Lung (tissue), 12 donors: ENCODE measurements around the gene ABLIM2. TPM values are rescaled to one million over a fixed set of nuclear protein-coding genes. Genes with fewer than 3 reads are reported as not detected.
A peak's percentile ranks its signal among the peaks of the same experiment; 100 is the strongest.

Experiments used
- ATAC-seq: fragments of 200-7000 bp; cut with Tn5 transposase; one replicate; pipeline ENCODE4 v1.9.1; 2020; ENCODE audit warnings: moderate number of reproducible peaks; ENCODE audit not compliant: insufficient read depth, low FRiP score
- DNase-seq, 3 donors: peaks; one replicate each; pipeline ENCODE4 v3.0.0-alpha.2; 2013 to 2017
- H3K27ac ChIP-seq, 2 donors: one replicate each; pipeline ENCODE4 v1.5.1; 2013; ENCODE audit warnings: mild to moderate bottlenecking in 2 of 2, moderate library complexity in 2 of 2, control low read depth in 1 of 2, inconsistent platforms in 1 of 2, low read depth in 1 of 2, low read length in 1 of 2
- H3K27me3 ChIP-seq, 3 donors: one replicate each; pipeline ENCODE4 v1.5.1; 2013; ENCODE audit warnings: low read length in 2 of 3; ENCODE audit not compliant: control insufficient read depth in 3 of 3, insufficient read depth in 3 of 3
- H3K36me3 ChIP-seq, 4 donors: one replicate each; pipeline ENCODE4 v1.5.1; 2013; ENCODE audit warnings: low read length in 4 of 4, mild to moderate bottlenecking in 1 of 4, moderate library complexity in 1 of 4; ENCODE audit not compliant: control insufficient read depth in 4 of 4, insufficient read depth in 4 of 4
- H3K4me1 ChIP-seq, 5 donors: one replicate each; pipeline ENCODE4 v1.5.1; 2013; ENCODE audit warnings: low read length in 5 of 5, mild to moderate bottlenecking in 2 of 5, moderate library complexity in 1 of 5; ENCODE audit not compliant: control insufficient read depth in 5 of 5, insufficient read depth in 5 of 5
- H3K4me3 ChIP-seq: one replicate; pipeline ENCODE4 v1.5.1; 2013; ENCODE audit warnings: mild to moderate bottlenecking, control low read depth, moderate library complexity
- H3K9ac ChIP-seq, 2 donors: one replicate each; pipeline ENCODE4 v1.5.1; 2013; ENCODE audit warnings: low read length in 2 of 2, control low read depth in 1 of 2; ENCODE audit not compliant: insufficient read depth in 1 of 2
- H3K9me3 ChIP-seq, 4 donors: one replicate each; pipeline ENCODE4 v1.5.1; 2013; ENCODE audit warnings: low read length in 3 of 4, mild to moderate bottlenecking in 1 of 4, moderate library complexity in 1 of 4; ENCODE audit not compliant: control insufficient read depth in 4 of 4, insufficient read depth in 3 of 4
- WGBS, 2 donors: extraction: QIAGEN DNeasy Blood & Tissue Kit; methylation state at CpG; one replicate each; pipeline ENCODE4 v1.1.7; 2013; 5-methylcytosine and 5-hydroxymethylcytosine counted together
- polyA plus RNA-seq, 2 donors: library from polyadenylated mRNA; stranded (reverse); fragments of 200-250 nt; gene quantifications; one replicate each; pipeline ENCODE4 v1.2.1, GENCODE V29; 2013
- total RNA-seq, 2 donors: library from RNA; depleted of rRNA in 1 of 2; stranded (reverse); fragments of >200 nt in 1 of 2; gene quantifications; one replicate each; pipeline ENCODE4 v1.2.1, GENCODE V29; 2014 to 2021
- TF ChIP-seq, protein P1 (sequence below): IDR thresholded peaks from 2 replicates; pipeline ENCODE4 v1.5.1; 2012; ENCODE audit warnings: mild to moderate bottlenecking; ENCODE audit errors: control extremely low read depth, extremely low read depth
- donor health status: control.
- donor health status: control.
- donor health status: Bipolar disorder and iron deficiency.
- donor health status: healthy.
- donor health status: DM: yes; HTN: yes; CAD: no.

ABLIM2 gene
- total and polyA plus RNA-seq, 4 donors, result 1.7 to 10.9 (median 5.2) TPM

DNA sequence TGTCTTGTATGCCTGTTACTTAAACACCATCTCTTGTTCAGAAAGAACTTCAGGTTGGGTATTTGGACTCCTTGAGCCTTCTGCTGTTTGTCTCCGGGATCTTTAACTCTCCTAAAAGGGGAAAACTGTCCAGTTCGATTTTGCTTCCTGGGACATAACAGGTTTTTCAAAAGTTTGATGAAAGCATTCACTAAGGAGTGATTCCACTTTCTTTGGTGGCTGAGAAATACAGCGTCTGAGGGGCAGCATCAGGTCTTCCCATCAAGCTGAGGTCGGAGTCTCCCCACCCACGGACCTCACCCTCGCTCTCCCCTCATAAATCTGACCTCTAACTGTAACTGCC lies 220.4 kb downstream of the ABLIM2 start:
- Histone ChIP-seq H3K4me3 (peak overlapping the region; percentile 89), H3K9ac (peak overlapping the region in 1 of 2 donors; percentile 4), H3K4me1 (peaks cover 0 to 12% (median 6%) of the 10 kb centered on the region in 5 donors), H3K27me3 (no peaks in the 10 kb centered on the region), H3K36me3 (peaks cover 0 to 6% (median 2%) of the 10 kb centered on the region in 4 donors), H3K27ac (peak overlapping the region in 1 of 2 donors; percentile 96), H3K9me3 (no peaks in the 10 kb centered on the region)
- WGBS, 2 donors, result 19 to 27% methylated on average over 6 of the region's 6 CpGs
- ATAC-seq (no peak), DNase-seq (no peak)
- TF ChIP-seq, protein P1, sequence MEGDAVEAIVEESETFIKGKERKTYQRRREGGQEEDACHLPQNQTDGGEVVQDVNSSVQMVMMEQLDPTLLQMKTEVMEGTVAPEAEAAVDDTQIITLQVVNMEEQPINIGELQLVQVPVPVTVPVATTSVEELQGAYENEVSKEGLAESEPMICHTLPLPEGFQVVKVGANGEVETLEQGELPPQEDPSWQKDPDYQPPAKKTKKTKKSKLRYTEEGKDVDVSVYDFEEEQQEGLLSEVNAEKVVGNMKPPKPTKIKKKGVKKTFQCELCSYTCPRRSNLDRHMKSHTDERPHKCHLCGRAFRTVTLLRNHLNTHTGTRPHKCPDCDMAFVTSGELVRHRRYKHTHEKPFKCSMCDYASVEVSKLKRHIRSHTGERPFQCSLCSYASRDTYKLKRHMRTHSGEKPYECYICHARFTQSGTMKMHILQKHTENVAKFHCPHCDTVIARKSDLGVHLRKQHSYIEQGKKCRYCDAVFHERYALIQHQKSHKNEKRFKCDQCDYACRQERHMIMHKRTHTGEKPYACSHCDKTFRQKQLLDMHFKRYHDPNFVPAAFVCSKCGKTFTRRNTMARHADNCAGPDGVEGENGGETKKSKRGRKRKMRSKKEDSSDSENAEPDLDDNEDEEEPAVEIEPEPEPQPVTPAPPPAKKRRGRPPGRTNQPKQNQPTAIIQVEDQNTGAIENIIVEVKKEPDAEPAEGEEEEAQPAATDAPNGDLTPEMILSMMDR, result no peak

- TF ChIP-seq, protein P1, result no peak
- Histone ChIP-seq H3K27ac (no peak overlapping the region), H3K4me1 (peaks cover 0 to 12% (median 6%) of the 10 kb centered on the region in 5 donors), H3K4me3 (no peak overlapping the region), H3K9ac (no peak overlapping the region), H3K36me3 (peaks cover 0 to 6% (median 2%) of the 10 kb centered on the region in 4 donors), H3K9me3 (no peaks in the 10 kb centered on the region), H3K27me3 (no peaks in the 10 kb centered on the region)
- ATAC-seq (no peak), DNase-seq (no peak)
- WGBS, 2 donors, result 48 to 62% methylated on average over 2 of the region's 2 CpGs
Observed at GRCh38 chr4:7937006-7937405, 221.6 kb downstream of the ABLIM2 start.

DNA sequence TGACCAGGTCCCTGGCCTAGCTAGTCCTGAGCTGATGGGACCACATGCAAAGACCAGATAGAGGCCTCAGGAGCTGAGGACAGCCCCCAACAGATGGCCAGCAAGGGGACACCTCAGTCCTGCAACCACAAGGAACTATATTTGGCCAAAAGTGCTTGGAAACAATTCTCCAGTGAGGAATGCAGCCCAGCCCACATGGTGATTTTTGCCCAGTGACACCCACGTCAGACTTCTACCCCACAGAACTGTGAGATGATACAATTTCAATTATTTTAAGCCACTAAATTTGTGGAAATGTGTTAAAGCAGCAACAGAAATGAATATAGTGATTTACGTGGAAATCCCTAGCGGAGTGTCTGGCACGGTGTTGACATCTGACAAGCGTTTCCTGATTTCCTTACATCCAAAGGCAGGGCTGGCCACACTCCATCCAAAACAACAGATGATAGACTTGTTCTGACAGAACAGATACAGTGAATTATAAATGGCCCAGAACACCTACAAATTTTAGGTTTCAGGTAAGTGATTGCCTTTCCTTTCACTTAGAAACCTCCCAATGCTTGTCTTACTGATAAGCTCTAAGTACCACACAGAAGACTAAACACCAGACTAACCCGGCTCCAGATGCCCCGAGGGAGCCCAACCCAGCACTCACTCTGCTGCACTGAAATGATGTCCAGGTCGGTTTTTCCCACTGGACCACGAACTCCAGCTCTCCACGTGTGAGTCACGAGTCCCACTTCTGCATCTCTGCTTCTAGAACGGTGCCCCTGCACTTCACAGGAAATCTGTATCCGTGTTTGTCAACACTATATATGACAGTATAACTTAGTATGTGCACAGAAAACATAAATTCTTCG lies 224.7 kb downstream of the ABLIM2 start:
- Histone ChIP-seq H3K4me3 (no peak overlapping the region), H3K9me3 (no peaks in the 10 kb centered on the region), H3K9ac (no peak overlapping the region), H3K36me3 (peaks cover 0 to 9% (median under 1%) of the 10 kb centered on the region in 4 donors), H3K27me3 (no peaks in the 10 kb centered on the region), H3K27ac (no peak overlapping the region), H3K4me1 (peaks cover 0 to 21% (median 6%) of the 10 kb centered on the region in 5 donors)
- WGBS, 2 donors, result 74 to 82% methylated on average over 14 of the region's 14 CpGs
- ATAC-seq, result no peak
- TF ChIP-seq, protein P1, result no peak
- DNase-seq, result no peak
